A549 (cell line): ENCODE data around the gene EYA2. TPM values are rescaled to one million over a fixed set of nuclear protein-coding genes. Genes with fewer than 3 reads are reported as not detected.

Experiments used
- ATAC-seq, 2 experiments: fragments of 200-7000 bp in 1 of 2; fragments of >200 bp in 1 of 2; cut with Nextera tagmentation in 1 of 2; cut with Tn5 transposase in 1 of 2; 3 replicates each; pipeline versions ENCODE4 v1.8.0 to v1.9.1; 2018 to 2020; ENCODE audit warnings: mild to moderate bottlenecking in 1 of 2, moderate library complexity in 1 of 2
- CTCF ChIA-PET: fragments of 300-600 bp; sonication (Branson Sonifier 250); formaldehyde crosslinking; extraction: SDS; loops from one replicate; lab custom pipeline; 2021; ENCODE audit warnings: antibody characterized with exemption, inconsistent platforms; lab: Yijun Ruan, JAX
- POLR2A ChIA-PET: fragments of 350-600 bp; formaldehyde crosslinking; extraction: SDS; loops from one replicate; lab custom pipeline; 2021; ENCODE audit warnings: antibody characterized with exemption, inconsistent platforms; lab: Yijun Ruan, JAX
- DNase-seq, 2 experiments: peaks; one replicate each; pipeline versions ENCODE4 v3.0.0 to v3.0.0-alpha.2; 2011 to 2016; ENCODE audit warnings: low read depth in 1 of 2, low spot score in 1 of 2
- FAIRE-seq: peaks from 2 replicates; lab custom pipeline; 2011; peaks lifted over from hg19 to GRCh38; lab: Jason Lieb, UNC
- H3K27ac ChIP-seq, 2 experiments: fragments of >200 bp; sonication (Bioruptor Twin); formaldehyde crosslinking; 3 replicates each; pipeline ENCODE4 v1.5.1; 2016 to 2017
- H3K4me1 ChIP-seq: fragments of >200 bp; sonication (Bioruptor Twin); formaldehyde crosslinking; 3 replicates; pipeline ENCODE4 v1.6.1; 2016
- H3K4me2 ChIP-seq: fragments of >200 bp; sonication (Bioruptor Twin); formaldehyde crosslinking; 3 replicates; pipeline ENCODE4 v1.6.1; 2016
- H3K4me3 ChIP-seq: fragments of >200 bp; sonication (Bioruptor Twin); formaldehyde crosslinking; 3 replicates; pipeline ENCODE4 v1.5.1; 2016
- H3K9me3 ChIP-seq: fragments of >200 bp; sonication (Bioruptor Twin); formaldehyde crosslinking; 3 replicates; pipeline ENCODE4 v1.6.1; 2016
- BHLHE40 ChIP-seq: IDR thresholded peaks from 2 replicates; pipeline ENCODE4 v1.6.1; 2012; ENCODE audit warnings: low read depth, low read length, inconsistent platforms
- CBX8 ChIP-seq: fragments of 200-600 bp; sonication (generic); IDR thresholded peaks from 2 replicates; pipeline ENCODE4 v1.6.1; 2016
- CHD4 ChIP-seq: fragments of 200-600 bp; sonication (generic); IDR thresholded peaks from 2 replicates; pipeline ENCODE4 v1.6.1; 2016; ENCODE audit warnings: antibody characterized with exemption, mild to moderate bottlenecking, borderline replicate concordance
- E2F6 ChIP-seq: IDR thresholded peaks from 2 replicates; pipeline ENCODE4 v1.6.1; 2012; ENCODE audit warnings: low read depth, borderline replicate concordance
- ELK1 ChIP-seq: fragments of 150-350 bp; IDR thresholded peaks from 2 replicates; pipeline ENCODE4 v1.6.1; 2014; ENCODE audit warnings: low read depth, mild to moderate bottlenecking, low read length
- EP300 ChIP-seq, 2 experiments: fragments of >200 bp; sonication (Bioruptor Twin); formaldehyde crosslinking; IDR thresholded peaks; 2 replicates in 1 of 2; 3 replicates in 1 of 2; pipeline ENCODE4 v1.6.1; 2016 to 2017
- ESRRA ChIP-seq: fragments of 150-350 bp; IDR thresholded peaks from 2 replicates; pipeline ENCODE4 v1.6.1; 2014; ENCODE audit warnings: mild to moderate bottlenecking, low read length, borderline replicate concordance
- HDAC2 ChIP-seq: fragments of 200-600 bp; sonication (generic); IDR thresholded peaks from 2 replicates; pipeline ENCODE4 v1.6.1; 2016
- HOXB5 ChIP-seq: fragments of 250-450 bp; sonication (Bioruptor Pico); IDR thresholded peaks from 2 replicates; pipeline ENCODE4 v1.5.0; 2020; ENCODE audit warnings: mild to moderate bottlenecking, moderate library complexity
- KDM1A ChIP-seq: fragments of 200-600 bp; sonication (generic); IDR thresholded peaks from 2 replicates; pipeline ENCODE4 v1.6.1; 2016; ENCODE audit warnings: low read depth, mild to moderate bottlenecking
- MAFK ChIP-seq: fragments of 450-650 bp; IDR thresholded peaks from 2 replicates; pipeline ENCODE4 v1.6.1; 2014; ENCODE audit not compliant: partially characterized antibody
- MAX ChIP-seq: IDR thresholded peaks from 2 replicates; pipeline ENCODE4 v1.6.1; 2012
- MAZ ChIP-seq: fragments of 150-350 bp; IDR thresholded peaks from 2 replicates; pipeline ENCODE4 v1.6.1; 2014; ENCODE audit warnings: antibody characterized with exemption, low read depth, low read length, borderline replicate concordance
- NPAS2 ChIP-seq: fragments of 250-450 bp; sonication (Bioruptor Pico); IDR thresholded peaks from 2 replicates; pipeline ENCODE4 v1.8.0; 2022; ENCODE audit warnings: mild to moderate bottlenecking, moderate library complexity, borderline replicate concordance
- NR3C1 ChIP-seq: fragments of >200 bp; sonication (Bioruptor Twin); formaldehyde crosslinking; IDR thresholded peaks from 3 replicates; pipeline ENCODE4 v1.6.1; 2017
- POLR2A ChIP-seq: IDR thresholded peaks from 2 replicates; pipeline ENCODE4 v1.6.1; 2012; ENCODE audit warnings: mild to moderate bottlenecking, low read length
- POLR2AphosphoS2 ChIP-seq: conservative IDR thresholded peaks from 2 replicates; pipeline ENCODE4 v1.6.1; 2012; ENCODE audit warnings: low read length, improper control_type of control experiment, inconsistent platforms
- RFX5 ChIP-seq: fragments of 450-650 bp; IDR thresholded peaks from 2 replicates; pipeline ENCODE4 v1.7.1; 2014; ENCODE audit warnings: antibody characterized with exemption, mild to moderate bottlenecking, moderate library complexity
- SREBF2 ChIP-seq: fragments of 450-650 bp; IDR thresholded peaks from 2 replicates; pipeline ENCODE4 v1.6.1; 2014; ENCODE audit warnings: mild to moderate bottlenecking, moderate library complexity
- ZFP36 ChIP-seq: fragments of 450-650 bp; IDR thresholded peaks from 2 replicates; pipeline ENCODE4 v1.6.1; 2014; ENCODE audit warnings: borderline replicate concordance; ENCODE audit not compliant: partially characterized antibody
- WGBS: methylation state at CpG from one replicate; pipeline ENCODE4 v1.1.6; 2017; ENCODE audit errors: missing lambda C conversion rate; 5-methylcytosine and 5-hydroxymethylcytosine counted together
- polyA plus RNA-seq, 4 experiments: library from polyadenylated mRNA; depleted of rRNA in 3 of 4; stranded (reverse); fragments of >200 nt; fragmentation: RNase III in 1 of 4; extraction: RNeasy Plus Mini Kit Qiagen cat#74134 plus additional on column Dnase treatment in 1 of 4; gene quantifications; 2 replicates in 3 of 4; 3 replicates in 1 of 4; pipeline ENCODE4 v1.2.3, GENCODE V29; 2011 to 2017
- TF ChIP-seq, protein P1 (sequence below): fragments of >200 bp; sonication (Bioruptor Twin); formaldehyde crosslinking; IDR thresholded peaks from 2 replicates; pipeline ENCODE4 v1.6.1; 2016

EYA2 gene
- polyA plus RNA-seq, 2 of the 4 experiments (the other 2 are of a cell fraction), result 4.5 to 4.6 TPM

- WGBS, result 94% methylated on average over 12 of the region's 13 CpGs
- no peaks in the 10 kb centered on the region for H3K4me1 ChIP-seq
- FAIRE-seq, result no peak
Observed at GRCh38 chr20:47093320-47093966, 198.8 kb downstream of the EYA2 start.

GRCh38 chr20:47095690-47096089 lies 201.0 kb downstream of the EYA2 start:
- no peak for FAIRE-seq
- no peak for TF ChIP-seq MAFK
- TF ChIP-seq CHD4, result no peak
- no peak for TF ChIP-seq NR3C1
- 0 out of 2 replicates have a peak, but pooled peaks have one; percentile 58 for TF ChIP-seq KDM1A
- no peak for TF ChIP-seq HOXB5 (CRISPR knock-in tag)
- ATAC-seq, result no peak
- Histone ChIP-seq H3K4me1 (no peaks in the 10 kb centered on the region), H3K4me3 (no peak overlapping the region), H3K27ac (no peak overlapping the region), H3K4me2 (no peak overlapping the region), H3K9me3 (peaks cover 21% of the 10 kb centered on the region; the same call in 2 of the 3 replicates)
- DNase-seq, result no peak
- 3% methylated on average over 1 of the region's 1 CpG for WGBS
- ChIA-PET CTCF (no interaction called here), POLR2A (no interaction called here)

More at GRCh38 chr20:47093320-47093966, 198.8 kb downstream of the EYA2 start:
- ChIA-PET POLR2A (no interaction called here), CTCF (interaction anchor here (0.8 kb wide), 1 partner anchor 336 kb away, joined by 3 read pairs; no protein-coding TSS in a partner anchor)
- Histone ChIP-seq H3K4me3 (no peak overlapping the region), H3K27ac (no peak overlapping the region), H3K9me3 (peaks cover 21% of the 10 kb centered on the region; the same call in 2 of the 3 replicates), H3K4me2 (no peak overlapping the region)
- ATAC-seq (no peak), DNase-seq (no peak)
- TF ChIP-seq RFX5 (no peak), NPAS2 (CRISPR knock-in tag) (no peak), BHLHE40 (no peak), MAZ (no peak), POLR2A (no peak), ESRRA (no peak), ELK1 (no peak), HDAC2 (no peak), POLR2AphosphoS2 (no peak), MAX (no peak), E2F6 (no peak), SREBF2 (no peak), ZFP36 (no peak), EP300 (IDR thresholded peaks at IDR 0.05) (no peak)
- TF ChIP-seq, protein P1, sequence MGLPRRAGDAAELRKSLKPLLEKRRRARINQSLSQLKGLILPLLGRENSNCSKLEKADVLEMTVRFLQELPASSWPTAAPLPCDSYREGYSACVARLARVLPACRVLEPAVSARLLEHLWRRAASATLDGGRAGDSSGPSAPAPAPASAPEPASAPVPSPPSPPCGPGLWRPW, result no peak

DNA sequence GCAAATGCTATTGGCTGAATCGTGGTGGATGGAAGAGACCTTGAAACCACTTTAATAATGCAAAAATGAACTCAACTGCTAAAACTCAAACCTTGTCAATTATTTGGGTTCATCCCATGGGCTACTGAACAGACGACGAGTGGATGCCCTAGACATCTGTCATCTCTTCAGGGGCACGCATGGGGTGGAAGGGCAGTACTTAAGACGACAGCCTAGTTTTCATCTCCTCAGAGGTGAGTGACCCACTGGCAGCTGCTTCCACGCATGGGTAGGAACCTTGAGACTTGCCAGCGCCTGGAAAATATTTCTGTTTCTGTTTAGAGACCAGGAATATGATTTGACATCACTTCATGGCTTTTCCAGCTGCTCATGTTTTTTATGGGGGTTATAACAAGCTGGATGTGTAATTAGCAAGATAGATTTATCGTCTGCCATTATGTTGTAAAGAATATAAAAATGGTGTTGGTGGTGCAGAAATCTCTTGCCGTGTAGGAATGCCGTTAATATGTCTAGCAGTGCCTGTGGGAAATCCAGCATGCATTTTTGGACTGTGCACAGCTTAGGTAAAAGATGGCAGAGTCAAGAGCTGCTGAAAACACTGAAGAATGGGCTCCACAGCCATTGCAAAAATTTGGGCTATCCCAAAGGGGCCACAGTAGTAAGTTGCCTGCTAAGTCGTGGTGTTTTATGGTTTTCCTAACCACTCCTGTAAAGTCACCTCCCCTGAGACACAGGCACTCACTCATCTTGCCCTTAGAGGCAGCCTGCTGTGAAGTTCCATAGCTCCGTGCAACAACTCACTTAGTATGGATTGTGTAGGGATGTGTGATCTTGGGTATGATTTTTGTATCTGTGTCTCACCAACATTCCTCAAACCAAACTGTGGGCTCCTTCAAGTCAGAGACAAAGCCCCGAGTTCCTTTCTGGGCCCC lies 203.3 kb downstream of the EYA2 start:
- no peaks in the 10 kb centered on the region for H3K4me1 ChIP-seq
- no peak overlapping the region for H3K27ac ChIP-seq
- ChIA-PET POLR2A (no interaction called here), CTCF (interaction anchor here (1.3 to 2.2 kb wide), 4 partner anchors 11 to 340 kb away, joined by 3 to 9 read pairs (median 4); no protein-coding TSS in a partner anchor)
- no peak for ATAC-seq
- DNase-seq, result no peak
- no peak overlapping the region for H3K4me2 ChIP-seq
- FAIRE-seq, result no peak
- peaks cover 34% of the 10 kb centered on the region; the same call in 2 of the 3 replicates for H3K9me3 ChIP-seq
- no peak for TF ChIP-seq CBX8
- H3K4me3 ChIP-seq, result no peak overlapping the region
- 56% methylated on average over 13 of the region's 13 CpGs for WGBS
